GM12878 (cell line): ENCODE results near the gene LIG1.

Source experiments
- NRF1 ChIP-seq: conservative IDR thresholded peaks from 2 replicates; pipeline ENCODE4 v1.6.1; 2011; ENCODE audit warnings: mild to moderate bottlenecking, low read depth, low read length, improper control_type of control experiment
- POLR2AphosphoS5 ChIP-seq: IDR thresholded peaks from 2 replicates; pipeline ENCODE4 v1.6.1; 2011; ENCODE audit warnings: mild to moderate bottlenecking, low read length, inconsistent platforms
- TF ChIP-seq, protein P1 (sequence below): fragments of 450-650 bp; IDR thresholded peaks from 2 replicates; pipeline ENCODE4 v1.6.1; 2018; ENCODE audit warnings: mild to moderate bottlenecking, low read depth, moderate library complexity; ENCODE audit not compliant: partially characterized antibody
- TF ChIP-seq, protein P2 (sequence below), 3 experiments: IDR thresholded peaks in 2 of 3; conservative IDR thresholded peaks in 1 of 3; 2 replicates each; pipeline ENCODE4 v1.5.1; 2011; ENCODE audit warnings: low read depth in 3 of 3, low read length in 3 of 3, mild to moderate bottlenecking in 3 of 3, control low read depth in 2 of 3, moderate library complexity in 2 of 3, inconsistent platforms in 1 of 3, mixed read lengths in 1 of 3; ENCODE audit not compliant: control insufficient read depth in 2 of 3, insufficient read depth in 1 of 3; ENCODE audit errors: extremely low read depth in 1 of 3

DNA sequence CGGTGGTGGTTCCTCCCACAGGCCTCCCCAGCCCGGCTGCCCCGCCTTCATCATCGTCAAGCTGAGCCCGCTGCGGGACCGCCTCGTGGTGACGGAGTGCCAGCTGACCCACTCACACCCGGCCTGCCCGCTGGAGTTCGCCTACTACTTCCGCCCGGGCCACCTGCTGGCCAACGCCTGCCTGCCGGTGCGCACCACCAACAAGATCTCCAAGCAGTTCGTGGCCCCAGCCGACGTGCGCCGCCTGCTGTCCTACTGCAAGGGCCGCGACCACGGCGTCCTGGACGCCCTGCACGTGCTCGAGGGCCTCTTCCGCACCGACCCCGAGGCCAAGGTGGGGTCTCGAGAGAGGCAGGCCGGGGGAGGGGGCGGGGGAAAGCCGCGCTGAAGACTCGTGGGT, 12.3 kb upstream of the LIG1 start:
- TF ChIP-seq, protein P1, sequence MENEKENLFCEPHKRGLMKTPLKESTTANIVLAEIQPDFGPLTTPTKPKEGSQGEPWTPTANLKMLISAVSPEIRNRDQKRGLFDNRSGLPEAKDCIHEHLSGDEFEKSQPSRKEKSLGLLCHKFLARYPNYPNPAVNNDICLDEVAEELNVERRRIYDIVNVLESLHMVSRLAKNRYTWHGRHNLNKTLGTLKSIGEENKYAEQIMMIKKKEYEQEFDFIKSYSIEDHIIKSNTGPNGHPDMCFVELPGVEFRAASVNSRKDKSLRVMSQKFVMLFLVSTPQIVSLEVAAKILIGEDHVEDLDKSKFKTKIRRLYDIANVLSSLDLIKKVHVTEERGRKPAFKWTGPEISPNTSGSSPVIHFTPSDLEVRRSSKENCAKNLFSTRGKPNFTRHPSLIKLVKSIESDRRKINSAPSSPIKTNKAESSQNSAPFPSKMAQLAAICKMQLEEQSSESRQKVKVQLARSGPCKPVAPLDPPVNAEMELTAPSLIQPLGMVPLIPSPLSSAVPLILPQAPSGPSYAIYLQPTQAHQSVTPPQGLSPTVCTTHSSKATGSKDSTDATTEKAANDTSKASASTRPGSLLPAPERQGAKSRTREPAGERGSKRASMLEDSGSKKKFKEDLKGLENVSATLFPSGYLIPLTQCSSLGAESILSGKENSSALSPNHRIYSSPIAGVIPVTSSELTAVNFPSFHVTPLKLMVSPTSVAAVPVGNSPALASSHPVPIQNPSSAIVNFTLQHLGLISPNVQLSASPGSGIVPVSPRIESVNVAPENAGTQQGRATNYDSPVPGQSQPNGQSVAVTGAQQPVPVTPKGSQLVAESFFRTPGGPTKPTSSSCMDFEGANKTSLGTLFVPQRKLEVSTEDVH, result no peak
- TF ChIP-seq, protein P2, sequence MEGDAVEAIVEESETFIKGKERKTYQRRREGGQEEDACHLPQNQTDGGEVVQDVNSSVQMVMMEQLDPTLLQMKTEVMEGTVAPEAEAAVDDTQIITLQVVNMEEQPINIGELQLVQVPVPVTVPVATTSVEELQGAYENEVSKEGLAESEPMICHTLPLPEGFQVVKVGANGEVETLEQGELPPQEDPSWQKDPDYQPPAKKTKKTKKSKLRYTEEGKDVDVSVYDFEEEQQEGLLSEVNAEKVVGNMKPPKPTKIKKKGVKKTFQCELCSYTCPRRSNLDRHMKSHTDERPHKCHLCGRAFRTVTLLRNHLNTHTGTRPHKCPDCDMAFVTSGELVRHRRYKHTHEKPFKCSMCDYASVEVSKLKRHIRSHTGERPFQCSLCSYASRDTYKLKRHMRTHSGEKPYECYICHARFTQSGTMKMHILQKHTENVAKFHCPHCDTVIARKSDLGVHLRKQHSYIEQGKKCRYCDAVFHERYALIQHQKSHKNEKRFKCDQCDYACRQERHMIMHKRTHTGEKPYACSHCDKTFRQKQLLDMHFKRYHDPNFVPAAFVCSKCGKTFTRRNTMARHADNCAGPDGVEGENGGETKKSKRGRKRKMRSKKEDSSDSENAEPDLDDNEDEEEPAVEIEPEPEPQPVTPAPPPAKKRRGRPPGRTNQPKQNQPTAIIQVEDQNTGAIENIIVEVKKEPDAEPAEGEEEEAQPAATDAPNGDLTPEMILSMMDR (IDR thresholded peaks at IDR 0.05 in 2 of 3, conservative IDR thresholded peaks at IDR 0.05 in 1 of 3; ENCODE audit: control insufficient read depth in 2 of 3, extremely low read depth in 1 of 3, insufficient read depth in 1 of 3, low read depth in 3 of 3, low read length in 3 of 3), result no peak
- TF ChIP-seq POLR2AphosphoS5 (no peak), NRF1 (no peak)
